Activated CD4-positive, alpha-beta T cell treated with anti-CD3 and anti-CD28 coated beads, Interleukin-2, amount 50 U/mL, for 24 hours (primary cell): ENCODE measurements around the gene LIPT2.
"Not testable (repeated sequence)": the region's sequence is repeated elsewhere in the genome, so short reads cannot be mapped to it uniquely, and the experiment has no call there.

Experiments
- DNase-seq, 2 donors: peaks; one replicate each; pipeline ENCODE4 v3.0.0-alpha.2; 2020; ENCODE audit warnings: low read depth in 1 of 2, low spot score in 1 of 2

LIPT2 gene

GRCh38 chr11:74492974-74493790 lies at the start of gene LIPT2:
Gene LIPT2 (minus strand): TSS chr11:74493724. CDS start chr11:74493703, 21 bp downstream.
- DNase-seq = peak; percentile 89 to 93

- DNase-seq = no peak
Observed at GRCh38 chr11:74541466-74541865, 47.9 kb upstream of the LIPT2 start.

GRCh38 chr11:74540270-74540669 lies 46.7 kb upstream of the LIPT2 start:
- no peak for DNase-seq

GRCh38 chr11:74538680-74539079 lies 45.2 kb upstream of the LIPT2 start:
- no peak for DNase-seq

- DNase-seq = no peak
Observed at GRCh38 chr11:74535371-74536160, 42.0 kb upstream of the LIPT2 start.

- DNase-seq = not testable (repeated sequence)
Observed at GRCh38 chr11:74534946-74535275, 41.4 kb upstream of the LIPT2 start.

GRCh38 chr11:74534216-74534945 lies 40.9 kb upstream of the LIPT2 start:
- no peak for DNase-seq

GRCh38 chr11:74533421-74533820 lies 39.9 kb upstream of the LIPT2 start:
- DNase-seq = no peak

GRCh38 chr11:74532501-74533246 lies 39.1 kb upstream of the LIPT2 start:
- DNase-seq = no peak

GRCh38 chr11:74524978-74525377 lies 31.5 kb upstream of the LIPT2 start:
- no peak for DNase-seq

- no peak for DNase-seq
Observed at GRCh38 chr11:74524501-74524900, 31.0 kb upstream of the LIPT2 start.

GRCh38 chr11:74522776-74523175 lies 29.3 kb upstream of the LIPT2 start:
- DNase-seq = no peak

- no peak for DNase-seq
Observed at GRCh38 chr11:74521666-74522252, 28.2 kb upstream of the LIPT2 start.

GRCh38 chr11:74520927-74521665 lies 27.6 kb upstream of the LIPT2 start:
- no peak for DNase-seq

GRCh38 chr11:74520316-74520715 lies 26.8 kb upstream of the LIPT2 start:
- no peak for DNase-seq

GRCh38 chr11:74519710-74520109 lies 26.2 kb upstream of the LIPT2 start:
- DNase-seq = no peak

- DNase-seq = not testable (repeated sequence)
Observed at GRCh38 chr11:74517592-74517991, 24.1 kb upstream of the LIPT2 start.

GRCh38 chr11:74507582-74507981 lies 14.1 kb upstream of the LIPT2 start:
- no peak for DNase-seq

- no peak for DNase-seq
Observed at GRCh38 chr11:74506823-74507222, 13.3 kb upstream of the LIPT2 start.

GRCh38 chr11:74505911-74506310 lies 12.4 kb upstream of the LIPT2 start:
- DNase-seq = no peak
